ENCODE measurements around the gene PODN.

DNA sequence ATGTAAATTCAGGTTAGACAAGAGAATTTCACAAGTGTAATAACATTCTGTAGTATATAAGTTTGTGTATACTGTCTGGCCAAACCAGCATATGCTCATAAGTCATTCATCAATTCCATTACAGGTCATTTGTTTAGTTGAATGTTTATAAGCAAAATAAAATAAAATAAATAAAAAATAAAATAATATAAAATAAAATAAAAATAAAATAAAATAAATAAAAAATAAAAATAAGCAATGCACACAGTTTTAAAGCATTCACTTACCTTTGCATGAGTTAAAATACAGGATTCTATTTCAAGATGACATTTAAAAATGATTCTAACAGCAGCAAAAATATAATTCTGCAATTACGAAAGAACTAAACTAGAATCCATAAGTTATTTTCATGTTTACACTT is 9.9 kb downstream of the PODN start:
- TF ChIP-seq, protein P1, sequence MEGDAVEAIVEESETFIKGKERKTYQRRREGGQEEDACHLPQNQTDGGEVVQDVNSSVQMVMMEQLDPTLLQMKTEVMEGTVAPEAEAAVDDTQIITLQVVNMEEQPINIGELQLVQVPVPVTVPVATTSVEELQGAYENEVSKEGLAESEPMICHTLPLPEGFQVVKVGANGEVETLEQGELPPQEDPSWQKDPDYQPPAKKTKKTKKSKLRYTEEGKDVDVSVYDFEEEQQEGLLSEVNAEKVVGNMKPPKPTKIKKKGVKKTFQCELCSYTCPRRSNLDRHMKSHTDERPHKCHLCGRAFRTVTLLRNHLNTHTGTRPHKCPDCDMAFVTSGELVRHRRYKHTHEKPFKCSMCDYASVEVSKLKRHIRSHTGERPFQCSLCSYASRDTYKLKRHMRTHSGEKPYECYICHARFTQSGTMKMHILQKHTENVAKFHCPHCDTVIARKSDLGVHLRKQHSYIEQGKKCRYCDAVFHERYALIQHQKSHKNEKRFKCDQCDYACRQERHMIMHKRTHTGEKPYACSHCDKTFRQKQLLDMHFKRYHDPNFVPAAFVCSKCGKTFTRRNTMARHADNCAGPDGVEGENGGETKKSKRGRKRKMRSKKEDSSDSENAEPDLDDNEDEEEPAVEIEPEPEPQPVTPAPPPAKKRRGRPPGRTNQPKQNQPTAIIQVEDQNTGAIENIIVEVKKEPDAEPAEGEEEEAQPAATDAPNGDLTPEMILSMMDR (IDR thresholded peaks at IDR 0.05), result no peak
- no peak for TF ChIP-seq EP300 (IDR thresholded peaks at IDR 0.05)

All from tibial nerve (tissue), 4 donors.